ENCODE results near the gene PMF1.
"Not testable (repeated sequence)": the region's sequence is repeated elsewhere in the genome, so short reads cannot be mapped to it uniquely, and the experiment has no call there.

The PMF1 gene, protein sequence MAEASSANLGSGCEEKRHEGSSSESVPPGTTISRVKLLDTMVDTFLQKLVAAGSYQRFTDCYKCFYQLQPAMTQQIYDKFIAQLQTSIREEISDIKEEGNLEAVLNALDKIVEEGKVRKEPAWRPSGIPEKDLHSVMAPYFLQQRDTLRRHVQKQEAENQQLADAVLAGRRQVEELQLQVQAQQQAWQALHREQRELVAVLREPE

DNA sequence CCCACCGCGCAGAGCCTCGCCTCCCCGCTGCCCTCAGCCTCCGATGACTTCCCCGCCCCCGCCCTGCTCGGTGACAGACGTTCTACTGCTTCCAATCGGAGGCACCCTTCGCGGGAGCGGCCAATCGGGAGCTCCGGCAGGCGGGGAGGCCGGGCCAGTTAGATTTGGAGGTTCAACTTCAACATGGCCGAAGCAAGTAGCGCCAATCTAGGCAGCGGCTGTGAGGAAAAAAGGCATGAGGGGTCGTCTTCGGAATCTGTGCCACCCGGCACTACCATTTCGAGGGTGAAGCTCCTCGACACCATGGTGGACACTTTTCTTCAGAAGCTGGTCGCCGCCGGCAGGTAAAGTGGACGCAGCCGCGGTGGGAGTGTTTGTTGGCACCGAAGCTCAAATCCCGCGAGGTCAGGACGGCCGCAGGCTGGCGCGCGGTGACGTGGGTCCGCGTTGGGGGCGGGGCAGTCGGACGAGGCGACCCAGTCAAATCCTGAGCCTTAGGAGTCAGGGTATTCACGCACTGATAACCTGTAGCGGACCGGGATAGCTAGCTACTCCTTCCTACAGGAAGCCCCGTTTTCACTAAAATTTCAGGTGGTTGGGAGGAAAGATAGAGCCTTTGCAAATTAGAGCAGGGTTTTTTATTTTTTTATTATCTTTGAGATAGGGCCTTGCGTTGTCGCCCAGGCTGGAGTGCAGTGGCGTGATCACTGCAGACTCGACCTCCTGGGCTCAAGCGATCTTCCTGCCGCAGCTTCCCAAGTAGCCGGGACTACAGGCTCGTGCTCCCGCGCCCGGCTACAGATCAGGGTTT lies at the start of gene PMF1:
Gene PMF1, plus strand, starts transcription at position 175 of the 811 bp plus-strand sequence. Its CDS starts 9 bp downstream, at position 184.
- DNase-seq, result peak; percentile 97

DNA sequence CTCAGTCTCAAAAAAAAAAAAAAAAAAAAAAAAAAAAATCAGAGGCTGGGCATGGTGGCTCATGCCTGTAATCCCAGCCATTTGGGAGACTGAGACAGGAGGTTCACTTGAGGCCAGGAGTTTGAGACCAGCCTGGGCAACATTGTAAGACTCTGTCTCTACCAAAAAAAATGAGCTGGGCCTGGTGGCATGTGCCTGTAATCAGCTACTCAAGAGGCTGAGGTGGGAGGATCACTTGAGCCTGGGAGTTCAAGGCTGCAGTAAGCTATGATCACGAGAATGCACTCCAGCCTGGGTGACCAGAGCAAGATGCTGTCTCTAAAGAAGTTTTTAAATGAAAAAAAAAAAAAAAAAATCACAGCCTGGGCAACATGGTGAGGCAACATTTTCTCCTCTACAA lies 49.1 kb upstream of the PMF1 start:
- no peak for DNase-seq

DNA sequence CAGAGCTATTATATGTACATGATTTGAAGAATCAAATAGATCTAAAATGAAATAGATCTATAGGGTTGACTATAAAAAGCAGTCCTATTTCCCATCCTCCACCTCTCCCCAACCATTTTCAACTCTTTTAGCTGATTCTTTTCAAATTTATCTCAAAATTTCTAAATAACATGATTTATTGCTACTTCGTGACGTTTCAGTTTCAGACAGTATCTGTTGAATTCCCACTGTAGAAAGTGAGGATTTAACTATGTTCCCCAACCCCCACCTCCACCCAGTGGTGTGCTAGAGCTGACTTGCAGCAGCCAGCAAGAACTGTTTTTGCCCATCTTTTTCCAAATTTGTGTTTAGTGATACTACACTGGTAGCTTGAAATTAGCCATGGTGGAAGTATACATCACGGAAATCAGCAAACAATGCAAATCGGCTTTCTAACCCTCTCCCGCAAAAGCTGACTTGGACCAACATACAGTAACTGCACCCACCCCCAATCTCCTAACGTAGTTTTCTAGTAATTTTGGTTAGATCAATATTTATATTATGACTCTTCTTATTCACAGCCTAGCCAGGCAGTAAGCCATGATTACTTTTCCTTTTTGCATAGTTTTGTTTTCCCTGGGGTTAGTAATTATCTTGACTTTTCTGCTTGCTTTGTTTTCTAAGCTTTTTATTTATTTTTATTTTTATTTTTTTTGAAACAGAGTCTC lies 48.5 kb upstream of the PMF1 start:
- DNase-seq, result peak; percentile 55

DNA sequence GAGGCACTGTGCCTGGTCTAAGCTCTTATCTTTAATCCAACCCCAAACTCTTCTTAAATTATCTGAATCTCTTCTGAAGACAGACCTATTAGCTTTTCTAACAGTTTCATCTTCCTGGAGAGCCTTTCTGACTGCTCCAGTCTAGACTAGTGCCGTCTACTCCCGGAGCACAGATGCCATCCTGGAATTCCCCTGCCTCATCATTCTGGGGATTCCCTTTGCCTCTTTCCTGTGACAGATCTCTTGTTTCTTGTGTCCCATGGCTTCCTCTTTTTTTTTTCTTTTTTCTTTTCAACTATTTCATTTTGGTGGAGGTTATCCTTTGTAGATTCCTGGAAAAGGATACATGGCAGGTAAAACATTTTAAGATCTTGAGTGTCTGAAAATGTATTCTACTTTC lies 47.7 kb upstream of the PMF1 start:
- peak; percentile 96 for DNase-seq

DNA sequence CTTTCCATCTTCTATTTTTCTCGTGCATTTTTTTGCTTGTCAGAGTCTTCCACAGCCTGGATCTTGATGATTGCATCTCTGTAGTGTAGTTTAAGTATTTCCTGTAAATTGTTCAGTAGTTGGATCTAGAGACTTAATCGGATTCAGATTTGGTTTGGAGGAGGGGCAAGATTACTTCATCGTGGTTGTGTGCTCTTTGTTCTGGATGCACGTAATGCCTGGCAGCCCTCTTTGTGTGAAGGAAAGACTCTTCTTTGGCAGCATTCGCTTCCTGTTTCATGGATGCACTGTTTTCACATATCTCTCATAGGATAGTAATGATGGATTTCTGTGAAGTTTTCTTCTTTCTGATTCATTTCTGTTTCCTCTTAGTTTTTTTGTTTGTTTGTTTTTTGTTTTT lies 45.3 kb upstream of the PMF1 start:
- DNase-seq, result peak; percentile 69

DNA sequence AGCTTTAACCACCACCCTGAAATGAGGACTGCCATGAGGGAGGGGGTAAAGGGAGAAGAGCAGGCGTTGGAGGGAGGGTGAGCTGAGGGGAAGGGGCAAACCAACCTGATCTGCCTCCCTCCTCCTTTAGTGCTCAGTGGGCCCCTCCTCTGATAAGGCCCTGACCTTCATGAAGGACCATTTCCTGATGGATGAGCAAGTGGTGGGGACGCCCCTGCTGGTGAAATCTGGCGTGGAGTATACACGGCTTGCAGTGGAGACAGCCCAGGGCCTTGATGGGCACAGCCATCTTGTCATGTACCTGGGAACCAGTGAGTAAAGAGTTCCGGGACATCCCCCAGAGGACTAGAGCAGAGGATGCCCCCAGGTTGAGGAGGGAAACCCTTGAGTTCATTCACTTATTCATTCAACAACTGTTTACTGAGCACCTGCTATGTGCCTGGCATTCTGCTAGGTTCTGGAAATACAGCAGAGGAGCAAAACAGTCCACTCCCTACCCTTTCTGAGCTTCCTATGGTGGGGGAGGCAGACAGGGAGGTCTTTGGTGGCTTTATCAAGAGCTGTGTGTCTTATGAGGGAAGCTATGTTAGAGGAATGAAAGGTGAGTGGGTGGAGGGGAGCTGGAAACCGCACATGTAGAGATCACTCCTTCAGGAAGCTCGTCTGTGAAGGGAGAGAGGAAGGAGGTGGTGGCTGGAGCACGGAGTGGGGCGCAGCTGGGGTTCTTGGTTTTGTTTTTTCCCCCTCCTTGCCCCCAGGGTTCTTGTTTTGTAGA lies 39.9 kb upstream of the PMF1 start:
- no peak for DNase-seq

DNA sequence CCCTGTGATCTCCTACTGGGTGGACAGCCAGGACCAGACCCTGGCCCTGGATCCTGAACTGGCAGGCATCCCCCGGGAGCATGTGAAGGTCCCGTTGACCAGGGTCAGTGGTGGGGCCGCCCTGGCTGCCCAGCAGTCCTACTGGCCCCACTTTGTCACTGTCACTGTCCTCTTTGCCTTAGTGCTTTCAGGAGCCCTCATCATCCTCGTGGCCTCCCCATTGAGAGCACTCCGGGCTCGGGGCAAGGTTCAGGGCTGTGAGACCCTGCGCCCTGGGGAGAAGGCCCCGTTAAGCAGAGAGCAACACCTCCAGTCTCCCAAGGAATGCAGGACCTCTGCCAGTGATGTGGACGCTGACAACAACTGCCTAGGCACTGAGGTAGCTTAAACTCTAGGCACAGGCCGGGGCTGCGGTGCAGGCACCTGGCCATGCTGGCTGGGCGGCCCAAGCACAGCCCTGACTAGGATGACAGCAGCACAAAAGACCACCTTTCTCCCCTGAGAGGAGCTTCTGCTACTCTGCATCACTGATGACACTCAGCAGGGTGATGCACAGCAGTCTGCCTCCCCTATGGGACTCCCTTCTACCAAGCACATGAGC lies 36.1 kb upstream of the PMF1 start:
- DNase-seq, result no peak

DNA sequence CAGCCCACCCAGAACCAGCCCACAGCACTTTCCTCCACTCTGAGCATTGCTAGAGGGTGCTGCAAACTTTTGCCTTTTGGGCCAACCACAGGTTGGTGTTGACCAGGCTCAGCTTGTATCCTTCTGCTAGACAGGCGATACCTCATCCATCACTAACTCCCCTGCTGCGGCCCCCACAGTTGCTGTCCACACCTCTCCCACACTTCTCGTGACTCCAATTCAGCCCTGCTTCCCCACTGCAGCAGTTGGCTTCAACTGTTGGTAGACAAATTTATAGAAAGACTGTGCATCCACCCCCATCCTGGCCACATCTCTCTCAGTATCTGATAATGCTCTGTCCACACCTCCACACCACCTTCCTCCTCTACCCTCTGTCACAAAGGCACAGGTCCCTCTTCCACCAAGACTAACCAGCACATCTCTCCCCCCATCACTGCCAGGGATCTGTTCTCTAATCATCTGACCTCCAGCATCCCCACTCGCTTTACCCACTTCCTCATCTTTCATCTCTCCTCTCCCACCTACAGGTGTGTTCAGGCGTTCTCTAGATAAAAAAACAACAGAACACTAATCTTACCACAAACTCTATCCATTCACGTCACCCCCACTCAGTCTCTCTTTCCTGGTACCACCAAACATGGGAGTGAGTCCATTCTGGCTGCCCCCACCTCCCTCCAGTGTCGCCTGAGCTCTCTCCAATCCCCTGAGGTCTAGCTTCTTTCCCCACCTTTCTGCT lies 34.7 kb upstream of the PMF1 start:
- DNase-seq, result no peak

DNA sequence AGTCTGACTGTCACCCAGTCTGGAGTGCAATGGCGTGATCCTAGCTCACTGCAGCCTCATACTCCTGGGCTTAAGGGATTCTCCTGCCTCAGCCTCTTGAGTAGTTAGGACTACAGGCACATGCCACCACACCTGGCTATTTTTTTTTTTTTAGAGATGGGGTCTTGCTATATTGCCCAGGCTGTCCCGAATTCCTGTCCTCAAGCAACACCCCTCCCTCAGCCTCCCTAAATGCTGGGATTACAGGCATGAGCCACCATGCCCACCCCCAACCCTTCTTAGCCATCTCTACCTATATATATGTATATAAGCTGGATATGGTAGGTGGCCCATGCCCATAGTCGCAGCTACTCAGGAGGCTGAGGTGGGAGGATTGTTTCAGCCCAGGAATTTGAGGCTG lies 32.3 kb upstream of the PMF1 start:
- no peak for DNase-seq

DNA sequence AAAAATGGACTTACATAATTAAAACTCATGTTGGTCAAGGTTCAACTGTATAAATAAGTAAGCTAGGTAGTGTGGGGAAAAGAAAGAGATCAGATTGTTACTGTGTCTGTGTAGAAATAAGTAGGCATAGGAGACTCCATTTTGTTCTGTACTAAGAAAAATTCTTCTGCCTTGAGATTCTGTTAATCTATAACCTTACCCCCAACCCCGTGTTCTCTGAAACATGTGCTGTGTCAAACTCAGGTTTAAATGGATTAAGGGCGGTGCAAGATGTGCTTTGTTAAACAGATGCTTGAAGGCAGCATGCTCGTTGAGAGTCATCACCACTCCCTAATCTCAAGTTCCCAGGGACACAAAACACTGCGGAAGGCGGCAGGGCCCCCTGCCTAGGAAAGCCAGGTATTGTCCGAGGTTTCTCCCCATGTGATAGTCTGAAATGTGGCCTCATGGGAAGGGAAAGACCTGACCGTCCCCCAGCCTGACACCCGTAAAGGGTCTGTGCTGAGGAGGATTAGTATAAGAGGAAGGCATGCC lies 31.3 kb upstream of the PMF1 start:
- DNase-seq, result not testable (repeated sequence)

DNA sequence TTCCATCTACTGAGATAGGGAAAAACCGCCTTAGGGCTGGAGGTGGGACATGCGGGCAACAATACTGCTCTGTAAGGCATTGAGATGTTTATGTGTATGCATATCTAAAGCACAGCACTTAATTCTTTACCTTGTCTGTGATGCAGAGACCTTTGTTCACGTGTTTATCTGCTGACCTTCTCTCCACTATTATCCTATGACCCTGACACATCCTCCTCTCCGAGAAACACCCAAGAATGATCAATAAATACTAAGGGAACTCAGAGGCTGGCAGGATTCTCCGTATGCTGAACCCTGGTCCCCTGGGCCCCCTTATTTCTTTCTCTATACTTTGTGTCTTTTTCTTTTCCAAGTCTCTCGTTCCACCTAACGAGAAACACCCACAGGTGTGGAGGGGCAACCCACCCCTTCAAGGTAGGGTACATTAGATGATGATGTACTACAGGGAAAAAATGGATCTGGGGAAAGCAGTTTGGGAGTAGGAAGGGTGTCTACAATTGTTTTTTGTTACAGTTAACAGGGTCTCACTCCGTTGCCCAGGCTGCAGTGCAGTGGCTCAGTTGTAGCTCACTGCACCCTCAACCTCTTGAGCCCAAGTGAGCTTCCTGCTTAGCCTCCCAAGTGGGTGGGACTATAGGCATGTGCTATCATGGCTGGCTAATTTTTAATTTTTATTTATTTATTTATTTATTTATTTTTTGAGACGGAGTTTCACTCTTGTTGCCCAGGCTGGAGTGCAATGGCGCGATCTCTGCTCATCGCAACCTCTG lies 30.6 kb upstream of the PMF1 start:
- not testable (repeated sequence) for DNase-seq

DNA sequence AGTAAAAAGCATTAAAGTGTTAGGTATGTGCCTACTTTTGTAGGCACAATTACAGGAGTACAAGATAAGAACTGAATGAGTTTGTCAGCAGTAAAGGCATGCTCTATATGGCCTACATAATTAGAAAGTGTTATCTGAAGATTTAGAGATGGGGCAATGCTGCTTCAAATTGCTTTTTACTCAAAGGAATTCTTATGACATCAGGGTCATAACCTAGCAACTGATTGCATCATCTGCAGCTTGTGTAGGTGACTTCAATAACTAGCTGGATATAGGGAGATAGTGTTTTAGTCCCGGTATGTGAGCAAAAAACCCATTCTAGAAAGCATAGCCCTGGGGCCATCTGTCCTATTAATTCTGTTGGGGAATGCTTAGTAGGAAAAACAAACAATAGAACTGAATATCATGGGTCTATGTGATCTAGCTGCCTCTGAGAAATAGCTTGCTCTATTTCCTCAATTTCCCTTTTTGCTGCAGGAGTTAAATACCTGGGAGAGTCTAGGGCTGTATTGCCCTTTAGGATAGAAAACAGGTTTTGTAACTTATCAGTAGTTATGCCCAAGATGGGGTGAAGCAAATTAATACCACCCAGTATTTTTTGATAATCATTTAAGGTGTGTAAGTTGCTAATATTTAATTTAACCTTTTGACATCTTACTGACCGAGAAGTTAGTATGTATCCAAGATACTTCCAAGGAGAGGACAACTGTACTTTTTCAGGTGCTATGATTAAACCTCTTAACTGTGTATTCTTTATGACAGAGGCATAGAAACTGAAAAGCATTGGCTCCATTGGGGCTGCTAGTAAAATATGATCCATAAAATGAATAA lies 26.2 kb upstream of the PMF1 start:
- DNase-seq, result not testable (repeated sequence)

DNA sequence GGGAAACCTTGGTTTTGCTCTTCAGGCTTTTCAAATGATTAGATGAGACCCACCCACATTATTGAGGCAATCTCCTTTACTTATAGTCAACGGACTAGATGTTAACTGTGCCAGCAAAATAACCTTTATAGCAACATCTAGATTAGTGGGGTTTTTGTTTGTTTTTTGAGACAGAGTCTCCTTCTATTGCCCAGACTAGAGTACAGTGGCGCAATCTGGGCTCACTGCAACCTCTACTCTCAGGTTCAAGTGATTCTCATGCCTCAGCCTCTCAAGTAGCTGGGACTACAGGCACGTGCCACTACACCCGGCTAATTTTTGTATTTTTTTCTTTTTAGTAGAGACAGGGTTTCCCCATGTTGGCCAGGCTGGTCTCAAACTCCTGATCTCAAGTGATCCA lies 22.5 kb upstream of the PMF1 start:
- DNase-seq, result not testable (repeated sequence)

DNA sequence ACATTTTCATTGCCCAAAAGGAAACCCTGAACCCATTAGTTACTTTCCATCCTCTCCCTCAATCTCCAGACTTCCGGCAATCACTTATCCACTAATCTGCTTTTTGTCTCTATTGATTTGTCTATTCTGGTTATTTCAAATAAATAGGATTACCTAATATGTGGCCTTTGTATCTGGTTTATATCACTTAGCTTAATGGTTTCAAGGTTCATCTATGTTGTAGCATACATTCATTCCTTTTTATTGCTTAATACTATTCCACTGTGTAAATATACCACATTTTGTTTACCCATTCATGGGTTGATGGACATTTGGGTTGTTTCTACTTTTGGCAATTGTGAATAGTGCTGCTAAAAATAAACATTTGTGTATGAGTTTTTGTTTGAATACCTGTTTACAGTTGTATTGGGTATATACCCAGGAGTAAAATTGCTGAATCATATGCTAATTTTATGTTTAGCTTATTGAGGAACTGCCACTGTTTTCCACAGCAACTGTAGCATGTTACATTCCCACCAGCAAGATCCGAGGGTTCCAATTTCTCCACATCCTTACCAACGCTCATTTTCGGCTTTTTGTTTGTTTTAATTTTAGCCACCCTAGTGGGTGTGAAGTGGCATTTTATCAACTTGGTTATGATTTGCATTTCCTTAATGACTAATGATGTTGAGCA lies 21.4 kb upstream of the PMF1 start:
- DNase-seq, result peak; percentile 21

DNA sequence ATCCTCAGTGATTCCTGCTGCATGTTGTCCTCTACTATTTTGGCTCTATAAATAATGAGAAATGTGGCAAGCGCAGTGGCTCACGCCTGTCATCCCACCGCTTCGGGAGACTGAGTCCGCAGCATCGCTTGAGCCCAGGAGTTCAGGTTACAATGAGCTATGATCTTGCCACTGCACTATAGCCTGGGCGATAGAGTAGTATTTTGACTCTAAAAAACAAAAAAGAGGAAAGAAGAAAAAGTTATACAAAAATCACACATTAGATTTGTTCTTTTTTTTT lies 19.7 kb upstream of the PMF1 start:
- DNase-seq, result no peak

DNA sequence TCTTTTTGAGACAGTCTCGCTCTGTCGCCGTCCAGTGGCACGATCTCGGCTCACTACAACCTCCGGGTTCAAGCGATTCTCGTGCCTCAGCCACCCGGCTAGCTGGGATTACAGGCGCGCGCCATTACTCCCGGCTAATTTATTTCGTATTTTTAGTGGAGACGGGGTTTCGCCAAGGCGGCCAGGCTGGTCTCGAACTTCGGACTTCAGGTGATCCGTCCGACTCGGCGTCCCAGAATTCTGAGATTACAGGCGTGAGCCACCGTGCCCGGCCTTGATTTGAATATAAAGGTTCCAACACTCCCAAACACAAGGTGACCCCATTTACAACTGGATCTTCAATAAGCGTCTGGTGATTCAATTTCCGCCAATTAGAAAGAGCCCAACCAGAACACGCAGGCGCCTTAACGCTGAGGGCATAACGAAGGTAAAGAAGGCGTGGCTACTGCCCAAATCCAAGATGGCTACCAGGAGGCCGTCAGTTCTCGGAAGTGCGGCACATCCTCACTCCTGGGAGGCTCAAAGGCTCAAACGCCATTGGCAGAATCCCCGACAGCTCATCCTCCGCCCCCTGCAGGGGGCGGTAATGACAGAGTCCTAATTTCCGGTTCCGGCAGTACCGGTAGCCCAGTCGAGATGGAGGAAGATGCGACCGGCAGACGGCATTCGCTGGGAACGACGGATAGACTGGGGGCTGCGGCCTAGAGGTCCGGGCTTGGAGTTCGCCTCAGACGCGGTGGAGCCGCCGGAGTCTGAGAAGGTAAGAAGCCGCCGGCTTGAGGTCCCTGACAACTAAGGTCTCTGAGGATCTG lies 19.1 kb upstream of the PMF1 start, which contains the start of gene SLC25A44:
Gene SLC25A44, plus strand, starts transcription at position 617 of the 812 bp plus-strand sequence. CDS start 5,744 bp downstream, outside the sequence.
- peak; percentile 99 for DNase-seq

DNA sequence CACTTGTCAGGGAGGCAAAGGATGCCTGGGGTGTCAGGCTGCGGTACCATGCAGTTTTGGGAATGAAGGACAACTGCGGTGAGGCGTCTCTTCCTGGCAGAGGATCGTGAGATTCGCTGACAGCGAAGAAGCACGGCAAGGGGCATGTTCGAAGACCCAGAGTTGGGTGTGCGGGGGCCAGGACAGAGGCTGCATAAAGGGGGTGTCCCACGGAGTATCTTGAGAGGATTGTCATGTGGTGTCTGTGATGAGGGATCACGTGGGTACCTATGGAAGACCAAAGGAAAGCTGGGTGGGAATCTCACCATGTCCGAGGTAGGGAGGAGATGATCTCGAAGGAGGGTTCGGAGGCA lies 18.5 kb upstream of the PMF1 start:
- DNase-seq, result no peak

DNA sequence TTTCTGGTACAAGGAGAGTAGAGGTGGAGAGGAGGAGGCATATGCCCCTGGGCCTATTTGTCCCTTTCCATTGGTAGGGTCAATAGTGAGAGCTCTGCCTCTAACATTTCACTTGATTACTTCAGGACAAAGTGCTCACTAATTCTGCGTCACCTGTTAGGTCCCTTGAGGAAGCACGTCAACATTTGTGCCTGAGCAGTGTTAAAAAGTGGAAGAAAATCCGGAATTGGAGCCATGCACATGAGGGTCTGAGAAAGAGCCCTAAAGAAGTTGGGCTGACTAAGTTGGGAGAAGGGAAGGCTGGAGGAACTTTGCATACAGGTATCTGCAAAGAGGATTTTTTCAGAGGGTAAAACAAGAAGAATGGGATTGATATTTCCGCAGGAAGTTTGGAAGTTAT lies 17.0 kb upstream of the PMF1 start:
- no peak for DNase-seq

DNA sequence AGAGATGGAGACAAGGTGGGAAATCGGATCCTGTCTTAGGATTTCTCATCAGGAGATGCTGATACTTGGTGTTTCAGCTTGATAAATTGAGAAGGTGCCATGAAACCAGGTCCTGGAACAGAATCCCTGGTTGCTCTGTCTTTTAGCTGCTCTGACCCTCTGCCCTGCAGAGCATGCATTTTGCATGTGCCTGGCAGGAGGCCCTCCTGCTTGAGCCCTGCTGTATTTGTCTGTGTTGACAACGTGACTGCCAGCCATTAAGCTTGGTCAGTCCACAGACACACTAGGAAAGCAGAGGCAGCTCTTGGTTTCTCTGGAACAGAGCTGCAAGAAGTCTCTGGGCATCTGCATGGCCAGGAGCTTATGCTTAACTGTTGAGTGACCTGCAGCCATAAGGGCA lies 16.4 kb upstream of the PMF1 start:
- DNase-seq, result no peak
